ENCODE measurements around the gene NELFCD. TPM values are rescaled to one million over a fixed set of nuclear protein-coding genes. Genes with fewer than 3 reads are reported as not detected.
"Not testable (repeated sequence)": the region's sequence is repeated elsewhere in the genome, so short reads cannot be mapped to it uniquely, and the experiment has no call there.

NELFCD gene
- total and polyA plus RNA-seq, 9 of the 15 experiments (the other 6 are each of a cell fraction or from before 2014, with no cell fraction given), result 11.7 to 163 (median 96.5) TPM

- Histone ChIP-seq H2AFZ (ENCODE audit: low read depth, low read length) (peak overlapping the region; percentile 84), H3K4me2 (ENCODE audit: insufficient read depth, low read length) (peak overlapping the region; percentile 70; the same call in 1 of the 2 replicates), H3K9ac (ENCODE audit: insufficient read depth in 1 of 2, low read depth in 2 of 2, low read length in 2 of 2) (peak overlapping the region; percentile 37 to 53; a peak in 3 of 4 replicates), H3K4me1 (replicated peaks in 1 of 2; ENCODE audit: control insufficient read depth in 2 of 2, insufficient read depth in 2 of 2, low read length in 2 of 2) (peaks cover 79 to 88% of the 10 kb centered on the region in 2 experiments), H3K27ac (ENCODE audit: extremely low read depth, low read depth, low read length) (peak overlapping the region; percentile 83)
- in situ Hi-C loops (cut with MboI); DNase-seq (ENCODE audit: extremely low read depth in 1 of 4, low spot score in 3 of 4); H3K4me3 ChIP-seq; H3K27me3 ChIP-seq (ENCODE audit: control insufficient read depth in 2 of 2, insufficient read depth in 2 of 2, low read length in 2 of 2); H3K9me3 ChIP-seq (replicated peaks; ENCODE audit: control insufficient read depth, insufficient read depth, low read depth, low read length); ATAC-seq; H3K79me2 ChIP-seq (ENCODE audit: control insufficient read depth, insufficient read depth, low read length); H3K36me3 ChIP-seq (ENCODE audit: control insufficient read depth, insufficient read depth, low read length); intact Hi-C loops (cut with micrococcal nuclease); H3K9me1 ChIP-seq (ENCODE audit: control insufficient read depth, insufficient read depth, low read length); FAIRE-seq; H4K20me1 ChIP-seq (replicated peaks; ENCODE audit: control insufficient read depth, insufficient read depth, low read length); BruUV-seq (replicated peaks): not testable (repeated sequence)
- ChIA-PET POLR2A (interaction anchor here (1.0 to 4.4 kb wide), 3 partner anchors 18 to 29 kb away, joined by 4 to 15 read pairs (median 5); partner anchors contain the start of gene ATP5F1E), CTCF (ENCODE audit: low intra/inter-chr PET ratio) (interaction anchor here (0.6 kb wide), 1 partner anchor 360 kb away, joined by 3 read pairs; no protein-coding TSS in a partner anchor)
- TF ChIP-seq ZNF354B (CRISPR knock-in tag; IDR thresholded peaks at IDR 0.05), result peak; percentile 16; the same call in 1 of the 2 replicates
- TF ChIP-seq BRD4 (IDR thresholded peaks at IDR 0.05), result peak; percentile 55; the same call in 1 of the 2 replicates
- TF ChIP-seq VEZF1 (CRISPR knock-in tag; IDR thresholded peaks at IDR 0.05), result peak; percentile 31; the same call in 1 of the 2 replicates
- peak; percentile 97 for TF ChIP-seq ESRRA (IDR thresholded peaks at IDR 0.05; ENCODE audit: borderline replicate concordance, low read depth)
- TF ChIP-seq ZNF175 (CRISPR knock-in tag; IDR thresholded peaks at IDR 0.05; ENCODE audit: low read depth), result peak; percentile 63; the same call in 1 of the 2 replicates
- peak in 1 of 3 experiments; percentile 66; a peak in 1 of 6 replicates for TF ChIP-seq ZBTB11 (CRISPR knock-in tag; IDR thresholded peaks at IDR 0.05)
- TF ChIP-seq YY1 (IDR thresholded peaks at IDR 0.05; ENCODE audit: borderline replicate concordance in 1 of 3, control insufficient read depth in 1 of 3, extremely low read depth in 1 of 3, insufficient read depth in 3 of 3, insufficient read length in 1 of 3, insufficient replicate concordance in 2 of 3, low read depth in 1 of 3, low read length in 2 of 3), result peak in 1 of 3 experiments; percentile 71
- 0 out of 2 replicates have a peak, but pooled peaks have one; percentile 61 for TF ChIP-seq NFRKB (IDR thresholded peaks at IDR 0.05; ENCODE audit: low read depth)
- TF ChIP-seq ZNF512 (tag; IDR thresholded peaks at IDR 0.05), result peak; percentile 36; the same call in 1 of the 2 replicates
- 0 out of 4 replicates have a peak, but pooled peaks of 1 of the 2 experiments have one; percentile 0 for TF ChIP-seq FOXK2 (conservative IDR thresholded peaks at IDR 0.05 in 1 of 2, IDR thresholded peaks at IDR 0.05 in 1 of 2; ENCODE audit: low read depth in 2 of 2)
- TF ChIP-seq HBP1 (CRISPR knock-in tag; IDR thresholded peaks at IDR 0.05), result 0 out of 2 replicates have a peak, but pooled peaks have one; percentile 15
- 0 out of 2 replicates have a peak, but pooled peaks have one; percentile 15 for TF ChIP-seq ZKSCAN8 (CRISPR knock-in tag; IDR thresholded peaks at IDR 0.05)
- WGBS (ENCODE audit: insufficient coverage, low coverage, missing lambda C conversion rate), result 28% methylated on average over 3 of the region's 3 CpGs
Measured at GRCh38 chr20:59011874-59012157, 30.8 kb downstream of the NELFCD start.
